Measurements from ENCODE around the gene CARD8.
"Not testable (repeated sequence)": the region's sequence is repeated elsewhere in the genome, so short reads cannot be mapped to it uniquely, and the experiment has no call there.

The CARD8 gene

GRCh38 chr19:48258992-48259391, 3.3 kb upstream of the CARD8 start:
- FAIRE-seq: not testable (repeated sequence)

GRCh38 chr19:48258350-48258749, 2.6 kb upstream of the CARD8 start:
- FAIRE-seq: no peak

DNA sequence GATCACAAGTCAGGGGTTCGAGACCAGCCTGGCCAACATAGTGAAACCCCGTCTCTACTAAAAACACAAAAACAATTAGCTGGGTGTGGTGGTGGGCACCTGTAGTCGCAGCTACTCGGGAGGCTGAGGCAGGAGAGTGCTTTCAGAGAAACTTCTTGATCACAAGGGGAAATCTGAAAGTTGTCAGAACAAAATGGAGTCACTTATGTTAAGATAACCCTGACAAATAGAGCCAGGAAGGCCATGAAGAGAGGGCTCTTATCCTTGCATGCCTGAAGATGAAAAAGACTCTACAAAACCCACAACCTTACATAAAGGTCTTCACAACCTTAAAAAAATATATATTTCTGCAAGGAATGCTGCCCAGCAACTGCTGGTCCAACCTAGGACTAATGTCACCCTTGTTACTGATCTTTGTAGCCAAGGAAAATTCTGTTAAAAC, 1.2 kb downstream of the CARD8 start:
- no peak for FAIRE-seq

- no peak for FAIRE-seq
Observed at GRCh38 chr19:48253999-48254398, 1.7 kb downstream of the CARD8 start.

- no peak for FAIRE-seq
Observed at GRCh38 chr19:48252609-48253008, 3.1 kb downstream of the CARD8 start.

DNA sequence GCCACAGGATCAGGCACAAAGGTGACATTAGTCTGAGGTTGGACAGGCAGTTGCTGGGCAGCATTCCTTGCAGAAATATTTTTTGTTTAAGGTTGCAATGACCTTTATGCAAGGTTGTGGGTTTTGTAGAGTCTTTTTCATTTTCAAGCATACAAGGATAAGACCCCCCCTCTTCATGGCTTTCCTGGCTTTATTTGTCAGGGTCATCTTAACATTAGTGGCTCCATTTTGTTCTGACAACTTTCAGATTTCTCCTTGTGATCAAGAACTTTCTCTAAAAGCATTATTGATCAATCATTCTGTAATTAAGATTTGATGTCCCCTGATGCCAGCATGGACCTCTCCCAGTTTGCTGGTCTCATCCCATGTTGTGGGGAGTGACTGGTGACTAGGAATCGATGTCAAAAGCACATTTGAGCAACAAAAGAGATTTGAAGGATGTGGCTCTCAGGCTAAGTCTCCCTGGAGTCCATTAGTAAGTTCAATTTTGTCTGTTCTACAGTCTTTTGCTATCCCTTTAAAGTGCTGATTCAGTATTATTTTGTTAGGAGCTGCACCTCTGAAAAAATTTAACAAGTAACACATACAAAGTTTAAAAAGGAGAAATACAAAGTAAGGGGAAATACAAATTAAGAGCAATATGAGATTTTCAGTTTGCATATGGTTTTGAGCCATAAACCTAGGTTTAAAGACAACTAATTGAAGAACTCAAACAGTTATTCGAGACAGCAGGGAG, 5.3 kb downstream of the CARD8 start:
- FAIRE-seq: no peak

DNA sequence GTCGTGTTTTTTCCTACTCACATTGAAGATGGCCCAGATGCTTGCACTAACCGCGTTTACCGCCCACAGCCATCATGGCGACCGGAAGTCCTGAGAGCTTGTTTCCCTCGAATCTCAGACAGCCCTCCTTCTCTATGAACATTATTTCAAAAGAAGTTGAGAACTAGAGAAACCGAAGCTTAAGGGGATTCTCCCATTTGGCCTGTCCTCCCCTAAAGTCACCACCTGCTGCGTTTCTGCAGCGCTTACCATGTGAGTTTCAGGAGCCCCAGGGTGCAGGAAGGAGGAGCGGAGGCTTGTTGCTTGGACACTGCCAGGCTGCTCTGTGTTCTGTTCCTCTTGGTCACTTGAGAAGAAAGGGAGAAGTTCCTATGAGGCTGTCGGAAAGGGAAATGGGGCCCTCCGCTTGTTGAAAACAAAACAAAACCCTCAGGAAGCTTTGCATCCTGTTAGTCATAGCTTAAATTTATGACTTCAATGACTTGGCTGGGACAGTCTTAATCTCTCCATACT, 6.2 kb downstream of the CARD8 start:
- FAIRE-seq: no peak

DNA sequence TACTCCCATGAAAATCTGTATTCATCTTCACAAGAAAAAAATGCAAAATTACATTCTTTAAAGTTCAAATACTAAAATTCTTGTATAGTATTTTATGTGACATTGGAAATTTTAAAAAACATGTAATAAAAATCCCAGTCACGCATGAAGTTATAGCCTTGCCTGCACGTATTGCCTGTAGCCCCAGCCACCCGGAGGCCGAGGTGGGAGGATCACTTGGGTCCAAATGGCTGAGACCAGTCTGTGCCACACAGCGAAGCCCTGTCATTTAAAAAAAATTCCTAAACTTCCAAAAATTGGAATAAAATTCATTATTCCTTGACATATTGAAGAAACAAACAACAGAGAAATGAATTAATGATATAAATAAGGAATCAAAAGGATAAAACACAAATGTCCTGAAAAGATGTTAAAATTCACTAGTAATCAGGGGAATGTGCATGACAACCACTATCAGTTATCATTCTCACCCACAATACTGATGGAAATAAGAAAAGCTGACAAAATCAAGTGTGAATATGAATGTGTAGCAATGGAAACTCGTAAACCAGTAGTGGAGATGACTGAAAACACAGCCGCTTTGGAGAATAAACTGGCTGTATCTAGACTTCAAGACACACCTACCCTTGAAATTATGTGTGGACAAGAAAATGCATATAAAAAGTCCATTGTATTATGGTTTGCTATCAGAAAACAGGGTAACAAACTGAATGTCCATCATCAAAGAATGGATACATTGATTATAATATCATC, 7.5 kb downstream of the CARD8 start:
- FAIRE-seq: no peak

GRCh38 chr19:48247212-48247611, 8.5 kb downstream of the CARD8 start:
- FAIRE-seq: no peak

GRCh38 chr19:48246101-48246500, 9.6 kb downstream of the CARD8 start:
- no peak for FAIRE-seq

DNA sequence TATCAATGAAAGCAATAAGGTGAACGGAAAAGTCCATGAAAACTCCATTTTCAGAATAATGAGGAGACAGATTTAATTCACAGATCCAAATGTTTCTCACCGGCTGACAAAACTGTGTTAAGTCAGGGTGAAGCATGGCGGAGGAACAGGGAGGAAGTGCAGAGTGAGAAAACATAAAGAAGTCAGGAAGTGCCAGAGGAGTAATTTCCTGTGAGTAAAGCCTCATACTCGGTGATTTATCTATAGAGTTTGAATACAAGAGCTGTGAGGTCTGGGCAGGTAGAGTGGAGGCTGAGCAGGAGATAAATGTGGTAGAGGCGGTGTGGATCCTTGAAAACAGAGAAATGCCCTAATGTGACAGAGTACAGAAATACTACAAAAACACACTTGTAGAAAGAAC, 11.4 kb downstream of the CARD8 start:
- no peak for FAIRE-seq

DNA sequence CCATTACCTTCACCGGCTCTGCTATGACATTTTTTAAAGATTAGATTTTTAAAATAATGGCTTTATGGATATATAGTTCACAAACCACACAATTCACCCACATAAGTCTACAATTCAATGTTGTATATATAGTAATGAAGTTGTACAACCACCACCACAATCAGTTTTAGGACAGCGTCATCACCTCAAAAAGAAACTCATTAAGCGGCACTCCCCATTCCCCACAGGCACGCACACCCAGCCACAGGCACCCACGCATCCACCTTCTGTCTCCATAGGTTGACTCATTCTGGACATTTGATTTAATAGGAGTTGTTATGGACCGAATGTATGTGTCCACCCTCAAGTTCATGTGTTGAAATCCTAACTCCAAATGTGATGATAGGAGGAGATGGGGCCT, 13.9 kb downstream of the CARD8 start:
- FAIRE-seq: not testable (repeated sequence)

GRCh38 chr19:48239582-48240141, 16.1 kb downstream of the CARD8 start:
- FAIRE-seq: no peak

DNA sequence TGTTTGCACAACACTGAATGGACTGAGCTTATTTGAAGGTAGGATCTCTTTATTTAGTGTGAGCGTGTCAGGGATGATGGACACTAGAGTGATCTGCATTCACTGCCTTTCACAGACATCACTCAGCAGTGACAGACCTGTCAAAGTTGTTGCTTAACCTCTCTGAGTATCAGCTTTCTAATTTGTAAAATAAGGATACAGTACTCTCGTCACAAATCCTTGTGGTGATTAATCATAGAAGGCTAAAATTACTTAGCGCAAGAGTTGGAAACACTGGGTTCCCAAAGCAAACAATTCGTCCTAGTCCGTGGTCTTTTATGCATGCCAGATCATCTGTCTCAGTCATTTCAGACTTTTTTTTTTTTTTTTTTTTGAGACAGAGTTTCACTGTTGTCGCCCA, 16.6 kb downstream of the CARD8 start:
- no peak for FAIRE-seq

GRCh38 chr19:48237057-48237456, 18.7 kb downstream of the CARD8 start:
- FAIRE-seq: no peak

DNA sequence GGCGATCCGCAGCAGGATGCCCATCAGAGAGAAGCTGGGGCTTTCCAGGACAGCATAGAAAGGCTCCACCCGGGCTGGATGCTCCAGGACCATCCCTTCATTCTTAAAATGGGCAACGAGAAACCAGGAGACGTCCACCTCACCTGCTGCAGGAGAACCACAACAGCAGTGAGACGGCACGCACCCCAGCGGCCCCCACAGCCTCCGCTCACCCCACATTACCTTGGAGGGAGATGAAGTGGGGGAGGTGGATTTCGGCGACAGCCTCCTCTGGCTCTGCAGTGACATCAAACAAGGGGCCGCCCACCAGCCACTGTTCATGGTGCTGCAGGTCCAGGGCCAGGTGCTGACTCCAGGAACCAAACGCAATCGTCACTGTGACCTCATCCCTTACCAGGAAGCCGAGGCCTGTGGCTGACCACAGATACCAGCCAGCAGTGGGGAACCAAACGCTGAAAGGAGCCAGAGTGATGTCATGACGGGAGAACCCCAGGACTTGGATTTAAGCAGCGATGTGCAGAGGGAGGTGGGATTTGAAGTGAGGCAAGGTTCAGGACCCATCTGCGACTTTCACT, 25.1 kb downstream of the CARD8 start:
- no peak for FAIRE-seq

DNA sequence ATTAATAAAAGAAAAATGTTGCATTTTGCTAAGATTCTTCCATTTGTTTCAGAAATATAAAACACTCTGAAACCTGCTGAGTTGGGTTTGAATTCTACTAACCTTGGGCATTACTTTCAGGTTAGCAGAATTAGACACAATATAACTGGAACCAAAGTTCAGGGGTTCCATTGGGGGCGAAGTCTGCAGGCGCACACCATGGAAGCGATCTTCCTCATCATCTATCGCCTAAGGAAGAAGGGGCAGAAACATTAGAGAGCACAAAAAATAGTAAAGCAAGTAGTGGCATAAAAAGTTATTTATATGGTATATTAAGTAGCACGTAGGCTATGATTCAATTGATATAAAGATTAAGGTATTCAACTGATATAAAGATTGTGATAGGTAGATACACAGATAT, 34.1 kb downstream of the CARD8 start:
- no peak for FAIRE-seq

DNA sequence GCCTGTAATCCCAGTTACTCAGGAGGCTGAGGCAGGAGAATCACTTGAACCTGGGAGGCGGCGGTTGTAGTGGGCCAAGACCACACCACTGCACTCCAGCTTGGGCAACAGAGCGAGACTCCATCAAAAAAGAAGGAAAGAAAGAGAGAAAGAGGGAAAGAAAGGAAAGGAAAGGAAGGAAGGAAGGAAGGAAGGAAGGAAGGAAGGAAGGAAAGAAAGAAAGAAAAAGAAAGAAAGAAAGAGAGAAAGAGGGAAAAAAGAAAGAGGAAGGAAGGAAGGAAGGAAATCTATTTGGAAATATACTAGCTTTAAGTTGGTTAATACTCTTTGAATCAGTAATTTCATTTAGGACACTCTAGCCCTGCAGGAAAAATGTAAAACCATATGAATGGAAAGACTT, 34.9 kb downstream of the CARD8 start:
- not testable (repeated sequence) for FAIRE-seq

DNA sequence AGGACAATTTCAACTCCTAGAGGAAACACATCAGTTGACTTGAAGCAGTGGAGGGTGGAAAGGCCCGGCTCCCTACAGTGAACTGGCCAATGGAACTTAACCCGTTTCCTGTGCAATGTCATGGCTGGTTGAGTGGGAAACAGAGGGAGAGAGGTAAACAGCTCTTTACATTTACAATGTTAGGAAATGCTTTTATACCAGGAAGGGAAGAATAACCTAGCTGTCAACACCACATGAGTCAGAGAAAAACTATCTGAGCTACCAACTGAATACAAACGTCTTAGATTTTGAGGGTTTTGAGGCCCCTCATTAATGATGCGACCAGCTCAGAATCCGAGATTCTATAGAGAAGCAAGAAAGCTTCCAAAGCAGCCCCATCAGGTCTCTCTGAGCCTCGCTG, 36.7 kb downstream of the CARD8 start:
- no peak for FAIRE-seq

DNA sequence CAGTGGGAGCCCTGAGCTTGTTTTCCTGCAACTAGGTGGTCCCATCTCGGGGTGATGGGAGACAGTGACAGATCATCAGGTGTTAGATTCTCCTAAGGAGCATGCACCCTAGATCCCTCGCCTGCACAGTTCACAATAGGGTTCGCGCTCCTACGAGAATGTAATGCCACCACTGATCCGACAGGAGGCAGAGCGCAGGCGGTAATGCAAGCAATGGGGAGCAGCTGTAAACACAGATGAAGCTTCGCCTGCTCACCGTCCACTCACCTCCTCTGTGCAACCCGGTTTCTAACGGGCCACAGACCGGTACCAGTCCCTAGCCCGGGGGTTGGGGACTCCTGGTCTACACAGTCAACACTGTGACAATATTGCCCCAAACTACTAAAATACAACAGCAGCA, 38.8 kb downstream of the CARD8 start:
- FAIRE-seq: no peak

DNA sequence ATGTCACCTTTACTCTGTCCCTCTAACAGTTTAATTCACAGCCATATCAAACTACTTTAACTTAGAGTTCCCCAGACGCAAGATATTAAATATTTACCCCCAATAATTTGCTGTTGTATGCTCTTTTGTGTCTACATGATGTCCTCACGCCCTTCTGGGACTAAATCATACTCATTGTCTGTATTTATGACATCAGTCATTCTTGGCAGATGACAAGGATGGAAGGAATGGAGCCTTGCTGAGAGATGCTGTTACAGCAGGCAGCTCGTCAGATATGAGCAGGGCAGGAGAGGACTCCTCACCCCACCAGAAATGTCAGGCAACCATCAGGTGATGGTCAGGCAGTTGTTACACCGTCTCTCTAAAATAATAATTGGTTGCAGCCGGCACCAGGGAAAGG, 41.8 kb downstream of the CARD8 start:
- FAIRE-seq: no peak

DNA sequence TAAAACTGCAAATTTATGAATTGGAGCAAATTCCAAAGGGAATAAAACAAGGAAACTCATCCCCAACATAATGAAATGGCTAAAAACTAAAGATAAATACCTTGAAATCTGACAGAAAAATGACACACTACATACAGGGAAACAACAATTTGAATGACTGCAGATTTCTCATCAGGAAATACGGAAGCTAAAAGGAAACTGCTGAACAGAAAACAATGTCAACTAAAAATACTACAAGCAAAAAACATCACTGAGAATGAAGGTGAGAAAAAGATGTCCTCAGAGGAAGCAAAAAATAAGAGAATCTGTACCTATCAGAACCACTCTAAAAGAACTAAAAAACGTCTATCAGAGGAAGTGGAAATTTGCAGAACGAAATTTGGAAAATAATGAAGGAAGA, 45.7 kb downstream of the CARD8 start:
- FAIRE-seq: no peak

DNA sequence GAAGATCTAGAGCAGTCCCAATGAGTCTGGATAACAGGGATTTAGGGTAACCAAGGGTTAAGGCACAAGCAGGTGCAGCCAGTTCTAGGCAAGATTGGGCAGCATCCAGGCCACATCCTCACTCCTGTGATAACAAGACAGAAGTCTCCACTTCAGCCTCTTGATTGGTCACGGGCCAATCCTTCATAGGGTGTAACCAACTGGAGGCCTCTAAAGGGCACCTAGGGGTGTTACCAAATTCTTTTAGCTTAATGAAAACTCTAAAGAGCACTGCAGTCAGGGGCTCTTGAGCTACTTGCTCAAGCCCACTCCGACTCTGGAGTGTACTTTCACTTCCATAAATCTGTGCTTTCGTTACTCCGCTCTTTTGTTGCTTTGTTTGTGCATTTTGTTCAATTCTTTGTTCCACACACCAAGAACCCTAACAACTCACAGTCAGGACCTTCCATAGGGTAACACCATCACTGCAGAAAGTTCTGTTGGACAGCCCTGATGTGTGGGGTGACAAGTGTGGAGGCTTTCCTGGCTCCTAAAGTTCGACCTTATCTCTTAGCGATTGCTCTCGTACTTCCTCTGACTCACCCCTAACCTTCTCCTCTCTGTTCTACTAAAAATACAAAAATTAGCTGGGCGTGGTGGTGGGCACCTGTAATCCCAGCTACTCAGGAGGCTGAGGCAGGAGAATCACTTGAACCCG, 49.2 kb downstream of the CARD8 start:
- no peak for FAIRE-seq
